Keratinocyte (primary cell): ENCODE data around the gene CYFIP1.

Experiments used
- EZH2 ChIP-seq: IDR thresholded peaks from one replicate; pipeline ENCODE4 v1.6.1; 2012; ENCODE audit warnings: inconsistent platforms, mild to moderate bottlenecking, low read length, moderate library complexity
- TF ChIP-seq, protein P1 (sequence below), 3 experiments: IDR thresholded peaks in 1 of 3; conservative IDR thresholded peaks in 1 of 3; optimal IDR thresholded peaks in 1 of 3; 2 replicates in 2 of 3; 3 replicates in 1 of 3; pipeline versions ENCODE3 to v1.5.1; 2011; ENCODE audit warnings: low read length in 3 of 3, mild to moderate bottlenecking in 3 of 3, moderate library complexity in 2 of 3, control low read depth in 1 of 3, inconsistent platforms in 1 of 3; ENCODE audit not compliant: insufficient read depth in 2 of 3; ENCODE audit errors: extremely low read depth in 1 of 3

GRCh38 chr15:22884344-22884743 is 95.8 kb downstream of the CYFIP1 start:
- TF ChIP-seq, protein P1, sequence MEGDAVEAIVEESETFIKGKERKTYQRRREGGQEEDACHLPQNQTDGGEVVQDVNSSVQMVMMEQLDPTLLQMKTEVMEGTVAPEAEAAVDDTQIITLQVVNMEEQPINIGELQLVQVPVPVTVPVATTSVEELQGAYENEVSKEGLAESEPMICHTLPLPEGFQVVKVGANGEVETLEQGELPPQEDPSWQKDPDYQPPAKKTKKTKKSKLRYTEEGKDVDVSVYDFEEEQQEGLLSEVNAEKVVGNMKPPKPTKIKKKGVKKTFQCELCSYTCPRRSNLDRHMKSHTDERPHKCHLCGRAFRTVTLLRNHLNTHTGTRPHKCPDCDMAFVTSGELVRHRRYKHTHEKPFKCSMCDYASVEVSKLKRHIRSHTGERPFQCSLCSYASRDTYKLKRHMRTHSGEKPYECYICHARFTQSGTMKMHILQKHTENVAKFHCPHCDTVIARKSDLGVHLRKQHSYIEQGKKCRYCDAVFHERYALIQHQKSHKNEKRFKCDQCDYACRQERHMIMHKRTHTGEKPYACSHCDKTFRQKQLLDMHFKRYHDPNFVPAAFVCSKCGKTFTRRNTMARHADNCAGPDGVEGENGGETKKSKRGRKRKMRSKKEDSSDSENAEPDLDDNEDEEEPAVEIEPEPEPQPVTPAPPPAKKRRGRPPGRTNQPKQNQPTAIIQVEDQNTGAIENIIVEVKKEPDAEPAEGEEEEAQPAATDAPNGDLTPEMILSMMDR (optimal IDR thresholded peaks at IDR 0.05 in 1 of 3, IDR thresholded peaks at IDR 0.05 in 1 of 3, conservative IDR thresholded peaks at IDR 0.05 in 1 of 3; ENCODE audit: extremely low read depth in 1 of 3, insufficient read depth in 2 of 3, low read length in 3 of 3) = no peak
- TF ChIP-seq EZH2 = no peak
